Motor neuron (in vitro differentiated cells): ENCODE results near the gene OCA2. TPM values are rescaled to one million over a fixed set of nuclear protein-coding genes. Genes with fewer than 3 reads are reported as not detected.
"Not testable (repeated sequence)": the region's sequence is repeated elsewhere in the genome, so short reads cannot be mapped to it uniquely, and the experiment has no call there.

Experiments used
- ATAC-seq, 8 experiments: fragments of 200-7000 bp; cut with Tn5 transposase; replicated peaks in 6 of 8; 2 replicates each; pipeline ENCODE4 v1.8.0; 2021; ENCODE audit warnings: mild to moderate bottlenecking in 8 of 8, moderate library complexity in 8 of 8
- H3K27ac ChIP-seq, 2 donors: fragments of 250-450 bp; sonication (Bioruptor Pico); 2 replicates each; pipeline ENCODE4 v1.9.0; 2021; ENCODE audit warnings: antibody characterized with exemption in 2 of 2, mild to moderate bottlenecking in 2 of 2, moderate library complexity in 1 of 2
- H3K4me1 ChIP-seq, 2 donors: fragments of 250-450 bp; sonication (Bioruptor Pico); replicated peaks in 1 of 2; 2 replicates each; pipeline ENCODE4 v1.6.1; 2021; ENCODE audit warnings: antibody characterized with exemption in 2 of 2, mild to moderate bottlenecking in 2 of 2, moderate library complexity in 1 of 2
- H3K4me3 ChIP-seq, 5 donors: fragments of 250-450 bp; sonication (Bioruptor Pico); 2 replicates each; pipeline ENCODE4 v1.9.0; 2021; ENCODE audit warnings: antibody characterized with exemption in 5 of 5, mild to moderate bottlenecking in 5 of 5, moderate library complexity in 4 of 5
- WGBS, 10 experiments: fragments of 450-650 bp; shearing (Covaris generic); methylation state at CpG; one replicate each; pipeline ENCODE4 v1.0.0; 2022; 5-methylcytosine and 5-hydroxymethylcytosine counted together
- in situ Hi-C, 9 experiments: fragments of 400-800 bp; cut with MboI; loops; one replicate each; pipeline ENCODE4 v1.15.0; 2021; ENCODE audit warnings: low sequenced_read_pairs in 9 of 9, low pct_unique_long_range_greater_than_20kb in 2 of 9; ENCODE audit not compliant: unreplicated experiment in 9 of 9
- total RNA-seq, 8 experiments: library from RNA; unstranded; fragments of 300-600 nt; gene quantifications; 2 replicates each; pipeline versions ENCODE4 v1.2.3 to v1.2.4, GENCODE V29; 2022

Gene OCA2
- total RNA-seq, 8 experiments from 2014 or later, result 0.16 to 1.9 (median 0.29) TPM; not detected in 2

GRCh38 chr15:28012231-28012630 lies 86.9 kb downstream of the OCA2 start:
- no peak overlapping the region for H3K4me3 ChIP-seq
- 15 to 95% (median 83%) methylated on average over 2 to 3 of the region's 4 CpGs; no CpG with 5 or more reads in 1 of the 10 experiments for WGBS, 10 experiments
- in situ Hi-C loops, result no loop called here
- no peaks in the 10 kb centered on the region for H3K4me1 ChIP-seq
- no peak for ATAC-seq
- H3K27ac ChIP-seq, result no peak overlapping the region

DNA sequence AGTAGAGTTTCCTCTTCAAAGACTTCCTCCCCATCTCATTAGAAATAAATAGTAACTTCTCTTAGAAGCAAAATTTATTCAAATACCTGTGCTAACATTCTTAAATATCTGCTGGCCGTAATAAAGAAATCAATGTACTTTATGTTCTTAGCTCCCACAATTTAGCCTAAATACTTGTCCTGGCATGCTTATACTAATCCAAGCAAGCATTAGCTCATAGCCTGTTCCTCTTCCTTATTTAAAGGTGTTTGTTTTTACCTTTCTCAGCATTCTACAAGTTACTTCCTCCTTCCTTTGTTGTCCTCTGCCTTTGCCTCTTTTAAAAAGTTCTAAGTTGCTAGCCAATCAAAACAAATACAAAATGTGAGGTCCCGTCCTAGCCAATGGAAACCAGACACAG lies 90.9 kb downstream of the OCA2 start:
- in situ Hi-C loops, ATAC-seq, H3K4me3 ChIP-seq, H3K4me1 ChIP-seq, H3K27ac ChIP-seq: not testable (repeated sequence)
- WGBS, 10 experiments, result 29 to 100% (median 86%) methylated on average over 1 to 2 of the region's 2 CpGs; no CpG with 5 or more reads in 1 of the 10 experiments

- WGBS, 10 experiments, result 0 to 100% (median 89%) methylated on average over 1 to 7 of the region's 9 CpGs; no CpG with 5 or more reads in 1 of the 10 experiments
- Histone ChIP-seq H3K4me3 (no peak overlapping the region), H3K27ac (no peak overlapping the region), H3K4me1 (peaks cover 0 to 5% of the 10 kb centered on the region in 2 donors)
- in situ Hi-C loops, result no loop called here
- no peak for ATAC-seq
Observed at GRCh38 chr15:28006116-28006905, 92.8 kb downstream of the OCA2 start.

DNA sequence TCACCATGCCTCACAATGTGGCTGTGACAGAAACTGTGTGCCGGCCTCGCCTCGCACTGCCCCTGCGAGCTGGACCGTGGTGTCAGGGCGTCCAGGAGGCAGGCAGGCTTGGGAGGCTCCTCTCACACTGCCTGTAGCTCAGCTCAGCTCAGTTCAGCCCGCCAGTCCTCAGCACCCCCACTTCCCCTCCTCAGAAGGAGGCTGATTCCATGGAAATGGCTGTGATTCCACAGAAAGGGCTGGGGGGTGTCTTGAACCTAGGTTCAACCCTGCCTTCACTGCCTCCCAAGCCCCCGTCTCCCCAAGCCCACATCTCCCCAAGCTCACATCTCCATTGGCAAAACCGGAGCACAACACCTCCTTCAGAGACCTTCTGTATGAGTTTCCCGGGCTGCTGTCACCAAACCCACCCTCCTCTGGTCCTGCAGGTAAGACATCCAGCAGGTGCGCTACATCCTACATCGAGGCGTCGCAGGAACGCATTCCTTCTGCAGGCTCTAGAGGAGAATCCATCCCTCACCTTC lies 94.0 kb downstream of the OCA2 start:
- WGBS, 10 experiments, result 75 to 100% (median 90%) methylated on average over 1 to 5 of the region's 15 CpGs; no CpG with 5 or more reads in 5 of the 10 experiments

GRCh38 chr15:28004143-28005003 lies 94.7 kb downstream of the OCA2 start:
- no peak overlapping the region for H3K27ac ChIP-seq
- peak in 3 of 8 experiments; percentile 12 to 60 (median 32) for ATAC-seq
- H3K4me3 ChIP-seq, result no peak overlapping the region
- WGBS, 10 experiments, result 36 to 100% (median 83%) methylated on average over 1 to 5 of the region's 24 CpGs; no CpG with 5 or more reads in 4 of the 10 experiments
- in situ Hi-C loops, result no loop called here
- H3K4me1 ChIP-seq, result peaks cover 0 to 5% of the 10 kb centered on the region in 2 donors

More for the DNA sequence above, 94.0 kb downstream of the OCA2 start:
- no peak overlapping the region for H3K27ac ChIP-seq
- in situ Hi-C loops, result no loop called here
- no peak for ATAC-seq
- peaks cover 0 to 5% of the 10 kb centered on the region in 2 donors for H3K4me1 ChIP-seq
- no peak overlapping the region for H3K4me3 ChIP-seq

DNA sequence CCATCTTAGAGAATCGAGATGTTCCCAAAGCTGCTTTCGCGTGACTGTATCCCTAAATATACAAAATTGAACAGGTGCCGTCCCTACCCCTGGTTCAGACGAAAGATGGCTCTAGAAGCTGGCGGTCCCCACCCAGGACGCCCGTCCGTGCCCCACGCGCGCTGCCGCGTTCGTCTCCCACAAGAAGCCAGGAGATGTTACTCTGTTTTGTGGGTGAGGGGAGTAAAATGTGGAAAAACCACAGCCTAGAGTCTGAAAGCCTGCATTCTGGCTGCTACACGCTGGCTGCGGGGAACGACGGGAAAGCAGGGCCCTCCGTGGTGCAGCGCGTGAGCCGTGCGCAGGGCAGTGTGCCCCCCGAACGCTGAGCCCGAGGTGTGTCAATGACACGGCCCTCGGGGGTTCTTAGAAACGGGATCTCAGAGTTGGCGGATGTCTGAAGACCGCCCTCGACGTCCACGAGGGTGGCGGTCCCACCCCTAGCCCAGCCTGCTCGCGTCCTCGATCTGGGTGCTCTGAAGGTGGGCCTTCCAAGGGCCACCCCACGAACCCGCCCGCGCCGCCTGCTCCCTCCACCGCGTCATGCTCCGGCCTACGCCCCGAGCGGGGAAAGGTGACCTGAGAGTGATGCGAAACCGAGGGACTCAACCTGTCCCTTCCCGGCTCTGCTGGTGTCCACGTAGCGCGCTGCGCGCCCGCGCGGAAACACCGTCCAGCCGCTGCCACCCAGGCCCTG lies 95.6 kb downstream of the OCA2 start:
- WGBS, 10 experiments, result 60 to 100% (median 96%) methylated on average over 1 to 22 of the region's 63 CpGs; no CpG with 5 or more reads in 3 of the 10 experiments
- ATAC-seq, result no peak
- in situ Hi-C loops, result no loop called here
- Histone ChIP-seq H3K27ac (no peak overlapping the region), H3K4me1 (peaks cover 0 to 5% of the 10 kb centered on the region in 2 donors), H3K4me3 (no peak overlapping the region)

DNA sequence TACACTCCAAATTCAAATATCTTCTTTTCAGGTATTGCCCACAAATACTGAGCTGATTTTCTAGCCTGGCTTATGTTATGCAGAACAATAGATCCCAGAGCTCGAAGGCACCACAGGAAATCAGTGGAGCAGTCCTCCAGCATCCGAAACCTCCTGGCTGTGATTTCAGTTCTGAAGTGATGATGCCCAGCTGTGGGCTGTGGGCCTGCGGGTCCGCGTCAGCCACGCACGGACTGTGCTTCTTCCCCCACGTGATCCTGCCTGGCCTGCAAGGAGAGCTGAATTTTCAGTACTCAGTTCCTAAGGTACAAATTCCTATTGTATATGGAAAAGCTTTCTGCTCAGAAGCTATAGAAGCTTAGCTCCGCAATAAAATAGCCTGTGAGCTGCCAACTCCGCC lies 96.2 kb downstream of the OCA2 start:
- 0 to 100% (median 93%) methylated on average over 1 to 10 of the region's 10 CpGs; no CpG with 5 or more reads in 3 of the 10 experiments for WGBS, 10 experiments
- Histone ChIP-seq H3K4me3 (no peak overlapping the region), H3K27ac (no peak overlapping the region), H3K4me1 (peaks cover 0 to 5% of the 10 kb centered on the region in 2 donors)
- in situ Hi-C loops, result no loop called here
- no peak for ATAC-seq

GRCh38 chr15:28002136-28002861 lies 96.8 kb downstream of the OCA2 start:
- in situ Hi-C loops, result no loop called here
- Histone ChIP-seq H3K27ac (no peak overlapping the region), H3K4me3 (no peak overlapping the region), H3K4me1 (peaks cover 0 to 5% of the 10 kb centered on the region in 2 donors)
- ATAC-seq, result no peak
- 21 to 98% (median 68%) methylated on average over 1 to 11 of the region's 12 CpGs; no CpG with 5 or more reads in 2 of the 10 experiments for WGBS, 10 experiments

- Histone ChIP-seq H3K27ac (no peak overlapping the region), H3K4me3 (no peak overlapping the region), H3K4me1 (peaks cover 0 to 2% of the 10 kb centered on the region in 2 donors)
- ATAC-seq, result no peak
- 0 to 100% (median 67%) methylated on average over 1 to 6 of the region's 10 CpGs; no CpG with 5 or more reads in 3 of the 10 experiments for WGBS, 10 experiments
- in situ Hi-C loops, result no loop called here
Observed at GRCh38 chr15:28001641-28002040, 97.5 kb downstream of the OCA2 start.

DNA sequence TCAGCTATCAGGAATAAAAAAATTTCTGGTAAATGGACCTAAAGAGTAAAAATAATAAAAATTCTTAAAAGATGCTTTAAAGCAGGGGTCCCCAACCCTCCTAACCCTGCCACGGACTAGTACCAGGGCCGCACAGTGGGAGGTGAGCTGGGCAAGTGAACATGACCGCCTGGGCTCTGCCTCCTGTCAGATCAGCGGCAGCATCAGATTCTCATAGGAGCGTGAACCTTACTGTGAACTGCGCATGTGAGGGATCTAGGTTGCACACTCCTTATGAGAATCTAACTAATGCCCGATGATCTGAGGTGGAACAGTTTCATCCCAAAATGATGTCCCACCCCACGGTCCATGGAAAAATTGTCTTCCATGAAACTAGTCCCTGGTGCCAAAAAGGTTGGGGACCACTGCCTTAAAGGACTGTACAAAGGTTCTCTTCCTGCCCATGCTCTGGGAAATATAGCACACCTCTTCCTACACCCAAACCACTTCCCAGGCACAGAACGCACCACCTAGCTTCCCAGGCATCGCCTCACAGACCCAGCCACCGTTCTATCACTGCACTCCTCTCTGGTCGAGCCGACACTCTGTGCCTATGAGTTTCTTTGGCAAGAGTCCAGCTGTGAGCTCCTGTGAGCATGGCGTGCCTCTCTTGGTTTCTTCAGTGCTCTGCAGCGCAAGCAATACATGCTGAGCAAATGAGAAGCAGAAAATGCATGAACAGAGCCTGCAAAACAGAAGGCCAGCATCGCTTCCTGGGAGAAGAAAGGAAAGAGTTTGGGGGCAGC lies 104.9 kb downstream of the OCA2 start:
- Histone ChIP-seq H3K4me3 (no peak overlapping the region), H3K4me1 (peaks cover 14 to 22% of the 10 kb centered on the region in 2 donors), H3K27ac (no peak overlapping the region)
- in situ Hi-C loops, result no loop called here
- 20 to 92% (median 86%) methylated on average over 1 to 14 of the region's 16 CpGs; no CpG with 5 or more reads in 1 of the 10 experiments for WGBS, 10 experiments
- ATAC-seq, result peak in 1 of 8 experiments; percentile 43

DNA sequence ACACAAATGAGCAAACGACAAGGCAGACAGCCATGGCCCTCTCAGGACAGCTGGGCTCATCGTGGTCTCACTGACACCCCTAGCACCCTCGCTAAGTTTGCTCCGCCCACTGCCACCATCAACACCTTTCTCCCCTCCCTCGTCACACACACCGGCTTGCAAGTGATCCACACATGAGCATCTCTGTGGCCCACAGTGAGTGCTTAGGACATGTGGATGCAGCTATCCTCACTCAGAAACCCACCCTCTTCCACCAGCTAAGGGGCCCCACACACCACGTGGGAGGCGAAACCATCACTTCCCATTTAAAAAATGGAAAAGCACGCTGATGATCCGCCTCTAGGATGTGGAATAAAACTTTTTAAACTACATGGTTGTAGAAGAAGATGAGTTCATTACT lies 105.6 kb downstream of the OCA2 start:
- Histone ChIP-seq H3K4me3 (no peak overlapping the region), H3K27ac (no peak overlapping the region), H3K4me1 (peaks cover 14 to 25% of the 10 kb centered on the region in 2 donors)
- in situ Hi-C loops, result no loop called here
- no peak for ATAC-seq
- WGBS, 10 experiments, result 17 to 100% (median 94%) methylated on average over 2 to 9 of the region's 10 CpGs; no CpG with 5 or more reads in 1 of the 10 experiments
